EL (cell line): ENCODE results near the gene BRAF.
"Not testable (repeated sequence)": the region's sequence is repeated elsewhere in the genome, so short reads cannot be mapped to it uniquely, and the experiment has no call there.

ENCODE experiments used
- DNase-seq: peaks from one replicate; pipeline ENCODE4 v3.0.0-alpha.2; 2016

BRAF gene

GRCh38 chr7:140767418-140767817 lies 157.3 kb downstream of the BRAF start:
- DNase-seq: no peak

GRCh38 chr7:140765441-140765840 lies 159.3 kb downstream of the BRAF start:
- DNase-seq: not testable (repeated sequence)

GRCh38 chr7:140763166-140763565 lies 161.6 kb downstream of the BRAF start:
- DNase-seq: not testable (repeated sequence)

- DNase-seq: not testable (repeated sequence)
Observed at GRCh38 chr7:140761375-140761774, 163.4 kb downstream of the BRAF start.

GRCh38 chr7:140754506-140754905 lies 170.2 kb downstream of the BRAF start:
- DNase-seq: no peak

- no peak for DNase-seq
Observed at GRCh38 chr7:140752533-140752932, 172.2 kb downstream of the BRAF start.

- DNase-seq: no peak
Observed at GRCh38 chr7:140746751-140747150, 178.0 kb downstream of the BRAF start.

- DNase-seq: no peak
Observed at GRCh38 chr7:140745266-140746058, 179.3 kb downstream of the BRAF start.

GRCh38 chr7:140744005-140744404 lies 180.7 kb downstream of the BRAF start:
- DNase-seq: no peak

- DNase-seq: not testable (repeated sequence)
Observed at GRCh38 chr7:140743255-140743654, 181.5 kb downstream of the BRAF start.

- DNase-seq: no peak
Observed at GRCh38 chr7:140738280-140738679, 186.4 kb downstream of the BRAF start.

GRCh38 chr7:140734729-140735128 lies 190.0 kb downstream of the BRAF start:
- DNase-seq: no peak

GRCh38 chr7:140734096-140734495 lies 190.6 kb downstream of the BRAF start:
- DNase-seq: no peak

- no peak for DNase-seq
Observed at GRCh38 chr7:140732416-140732815, 192.3 kb downstream of the BRAF start.

GRCh38 chr7:140726281-140726680 lies 198.4 kb downstream of the BRAF start:
- peak; percentile 5 for DNase-seq

GRCh38 chr7:140724706-140725105 lies 200.0 kb downstream of the BRAF start:
- no peak for DNase-seq

- DNase-seq: no peak
Observed at GRCh38 chr7:140723574-140723973, 201.2 kb downstream of the BRAF start.

GRCh38 chr7:140723006-140723405 lies 201.7 kb downstream of the BRAF start:
- DNase-seq: no peak

GRCh38 chr7:140722254-140722653 lies 202.5 kb downstream of the BRAF start:
- no peak for DNase-seq

GRCh38 chr7:140719721-140720120 lies 205.0 kb downstream of the BRAF start:
- peak; percentile 15 for DNase-seq

- no peak for DNase-seq
Observed at GRCh38 chr7:140714331-140715040, 210.2 kb downstream of the BRAF start.

GRCh38 chr7:140712392-140712791 lies 212.3 kb downstream of the BRAF start:
- not testable (repeated sequence) for DNase-seq

GRCh38 chr7:140708764-140709163 lies 216.0 kb downstream of the BRAF start:
- not testable (repeated sequence) for DNase-seq

- no peak for DNase-seq
Observed at GRCh38 chr7:140707132-140707531, 217.6 kb downstream of the BRAF start.
